ENCODE data around the gene RORC. TPM values are rescaled to one million over a fixed set of nuclear protein-coding genes. Genes with fewer than 3 reads are reported as not detected.

The RORC gene
- polyA plus RNA-seq, 10 donors, result 1.1 to 12.3 (median 7.4) TPM

- peak in 1 of 3 donors; percentile 39 for DNase-seq
Observed at GRCh38 chr1:151828921-151829320, 2.7 kb downstream of the RORC start.

- DNase-seq, result no peak
Observed at GRCh38 chr1:151827853-151828252, 3.7 kb downstream of the RORC start.

DNA sequence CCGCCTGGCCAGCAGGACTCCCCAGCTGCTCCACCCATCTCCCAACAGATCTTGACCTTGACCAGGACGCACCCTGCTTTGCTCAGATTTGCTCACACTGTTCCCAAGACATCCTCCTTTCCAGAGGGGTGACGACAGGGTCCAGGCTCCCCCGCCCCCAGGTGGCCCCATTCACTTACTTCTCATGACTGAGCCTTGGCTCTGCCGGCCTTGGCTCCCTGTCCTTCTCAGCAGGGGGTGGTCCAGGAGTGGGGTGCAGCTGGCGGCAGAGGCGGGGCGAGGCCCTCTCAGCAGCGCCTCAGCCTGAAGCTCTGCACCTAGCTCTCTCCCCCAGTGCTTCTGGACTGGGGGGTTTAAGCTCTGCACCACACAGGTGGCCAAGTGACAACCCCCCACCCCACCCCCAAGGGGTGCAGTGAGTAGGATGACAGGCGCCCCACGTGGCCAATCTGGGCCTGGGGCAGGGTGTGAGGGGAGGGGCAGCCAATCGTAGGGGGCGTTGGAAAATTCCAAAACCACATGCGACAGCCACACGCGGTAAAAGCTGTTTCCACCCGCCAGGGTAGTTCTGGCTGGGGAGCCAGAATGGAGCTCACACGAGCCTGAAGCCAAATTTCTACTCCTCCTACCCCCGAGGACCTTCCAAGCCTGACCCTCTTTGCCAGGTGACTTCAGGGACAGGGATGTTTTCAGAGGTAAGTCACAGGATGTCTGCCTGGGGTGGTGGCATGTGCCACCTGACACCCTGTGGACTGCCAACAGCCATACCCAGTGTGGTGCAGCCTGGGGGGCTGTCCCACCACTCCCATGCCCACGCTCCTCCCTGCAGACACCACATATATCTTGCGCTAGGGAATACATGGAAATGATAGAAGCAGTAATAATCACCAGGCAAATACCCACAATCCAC lies 5.6 kb downstream of the RORC start:
- no peak for DNase-seq

DNA sequence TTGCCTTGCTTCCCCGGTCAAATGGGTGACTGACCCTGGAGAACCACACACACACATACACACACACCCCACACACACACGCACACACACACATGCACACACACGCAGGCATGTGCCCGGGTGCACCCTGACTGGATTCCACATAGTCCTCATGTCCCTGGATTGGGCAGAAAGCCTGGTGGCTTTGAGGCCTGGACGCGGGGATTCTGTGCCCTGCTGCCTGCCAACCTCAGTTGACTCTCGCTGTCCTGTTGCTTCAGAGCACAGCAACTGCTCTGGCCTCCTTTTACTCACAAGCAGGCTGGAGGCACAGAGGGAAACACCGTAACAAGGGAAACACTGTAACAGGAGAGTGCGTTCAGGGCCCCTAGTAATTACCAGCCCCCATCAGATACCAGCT lies 6.4 kb downstream of the RORC start:
- DNase-seq, result no peak

DNA sequence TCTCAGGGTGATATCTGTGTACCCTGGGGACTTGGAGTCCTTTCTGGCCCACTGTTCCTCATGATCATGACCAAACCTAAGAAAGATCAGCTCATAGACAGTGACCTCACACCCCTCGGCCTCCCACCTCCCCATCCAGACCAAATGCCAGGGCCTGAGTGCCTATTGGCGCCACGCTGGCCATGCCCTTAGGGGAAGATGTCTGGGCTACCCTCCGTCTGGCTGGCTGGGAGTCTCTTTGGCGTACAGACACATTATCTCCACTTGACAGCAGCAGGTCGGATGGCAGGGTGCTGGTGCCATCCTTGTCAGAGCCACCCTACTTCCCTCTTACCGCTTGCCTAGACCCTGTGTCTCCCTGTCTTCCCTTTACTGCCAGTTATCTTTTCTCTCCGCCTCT lies 8.4 kb downstream of the RORC start:
- DNase-seq, result no peak

DNA sequence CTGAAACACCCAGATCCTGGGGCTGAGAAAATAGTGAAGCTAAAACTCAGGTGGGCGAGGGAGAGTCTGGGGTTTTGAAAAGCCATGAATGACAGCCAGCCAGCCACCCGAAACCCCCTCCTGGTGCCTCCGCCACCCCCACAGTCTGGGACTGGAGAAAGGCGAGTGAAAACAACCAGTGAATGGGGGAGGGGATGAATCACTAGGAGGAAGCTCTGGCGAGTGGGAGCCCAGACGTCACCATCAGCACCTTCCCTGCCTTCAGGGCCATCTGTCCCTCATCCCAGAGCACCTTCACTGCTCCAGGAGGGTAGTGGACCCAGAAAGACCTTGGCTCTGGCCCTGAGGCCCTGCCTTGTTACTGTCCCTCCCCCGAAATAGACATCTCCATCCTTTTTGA lies 9.2 kb downstream of the RORC start:
- no peak for DNase-seq

DNA sequence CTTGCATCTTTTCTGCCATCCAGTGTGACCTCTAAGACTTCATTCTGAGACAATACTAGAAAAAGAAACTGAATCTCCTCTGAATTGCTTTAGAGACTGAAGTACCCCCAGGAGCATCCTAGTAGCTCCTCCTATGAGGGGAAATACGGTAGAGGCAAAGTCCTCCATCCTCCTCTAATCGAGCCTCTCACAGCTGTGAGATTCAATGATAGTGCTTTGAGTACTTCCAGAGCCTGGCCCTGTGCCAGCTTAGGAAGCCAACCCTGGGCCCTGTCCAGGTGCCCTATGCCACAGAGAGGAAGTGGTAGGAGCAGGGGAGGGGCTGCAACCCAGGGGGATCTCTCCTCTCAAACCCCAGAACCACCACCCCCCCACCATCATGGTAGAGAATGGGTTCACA lies 10.7 kb downstream of the RORC start:
- no peak for DNase-seq

- DNase-seq, result no peak
Observed at GRCh38 chr1:151819976-151820623, 11.5 kb downstream of the RORC start.

- no peak for DNase-seq
Observed at GRCh38 chr1:151819227-151819835, 12.3 kb downstream of the RORC start.

DNA sequence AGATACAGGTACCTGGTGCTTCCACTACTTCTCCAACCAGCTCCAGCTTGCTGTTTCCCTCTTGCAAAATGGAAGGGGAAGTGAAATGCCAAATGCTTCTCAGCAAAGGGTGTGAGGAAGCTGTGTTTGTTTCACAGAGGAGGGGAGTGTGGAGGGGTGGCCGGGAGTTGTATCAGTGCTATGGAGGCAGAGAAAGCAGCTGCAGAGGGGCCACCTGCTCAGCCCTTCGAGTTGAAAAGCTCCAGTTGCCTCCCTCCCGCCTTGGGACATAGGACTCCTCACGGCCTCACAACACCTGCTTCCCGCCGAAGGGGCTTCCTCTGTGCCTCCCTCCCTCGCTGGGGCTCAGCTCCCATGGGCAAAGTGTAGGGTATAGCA lies 14.3 kb downstream of the RORC start:
- peak in 1 of 3 donors; percentile 24 for DNase-seq

- DNase-seq, result no peak
Observed at GRCh38 chr1:151816548-151817352, 14.9 kb downstream of the RORC start.

DNA sequence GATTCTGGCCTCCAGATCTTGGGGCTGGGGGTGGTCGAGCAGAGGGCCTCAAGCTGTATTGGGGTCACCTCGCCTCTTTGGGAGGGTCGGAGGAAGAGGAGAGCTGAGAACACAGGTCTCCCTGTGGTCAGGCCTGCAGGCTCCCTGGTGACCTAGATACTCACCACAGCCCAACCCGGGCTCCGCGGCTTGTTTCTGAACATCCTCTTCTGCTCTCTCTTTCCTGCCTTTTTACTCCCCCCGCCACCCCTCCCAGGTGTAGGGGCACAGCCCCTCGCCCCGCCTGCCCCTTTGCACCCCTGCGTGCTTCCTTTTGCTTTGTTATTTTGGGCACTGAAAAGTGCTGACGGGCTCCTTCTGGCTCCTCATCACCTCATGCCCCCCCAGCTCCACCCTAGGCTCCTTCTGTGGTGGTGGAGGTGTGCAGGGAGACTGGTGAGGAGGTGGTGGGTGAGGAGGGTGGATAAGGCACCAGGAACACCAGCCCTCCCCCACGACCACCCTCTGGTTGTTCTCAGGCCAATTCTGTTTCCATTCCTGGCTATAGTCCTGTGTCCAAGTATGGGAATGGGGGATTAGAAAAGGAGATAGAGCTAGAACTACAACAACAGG lies 15.8 kb downstream of the RORC start:
- DNase-seq, result no peak

DNA sequence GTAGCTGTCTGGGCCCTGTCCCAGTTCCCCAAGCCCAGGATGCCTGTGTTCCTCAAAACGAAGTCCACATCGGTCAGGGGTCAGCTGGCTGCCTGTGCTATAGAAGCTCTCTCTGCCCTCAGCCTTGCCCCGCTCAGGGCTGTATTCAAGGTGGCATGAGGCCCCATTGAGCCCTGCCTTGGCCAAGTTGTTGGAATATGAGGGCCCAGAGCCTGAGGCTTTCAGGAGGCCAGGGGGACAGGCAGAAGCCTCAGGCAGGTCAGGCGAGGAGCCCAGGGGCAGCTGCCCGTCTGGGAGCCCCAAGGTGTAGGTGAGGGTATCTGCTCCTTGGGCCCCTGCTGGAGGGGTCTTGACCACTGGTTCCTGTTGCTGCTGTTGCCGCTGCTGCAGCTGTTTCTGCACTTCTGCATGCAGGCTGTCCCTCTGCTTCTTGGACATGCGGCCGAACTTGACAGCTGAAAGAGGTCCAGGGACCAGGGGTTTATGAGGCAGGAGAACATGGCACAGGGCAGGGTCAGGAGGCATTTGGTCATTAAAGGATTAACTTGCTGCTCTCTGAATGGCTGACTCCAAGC lies 16.5 kb downstream of the RORC start:
- no peak for DNase-seq

GRCh38 chr1:151814426-151814825 lies 17.2 kb downstream of the RORC start:
- no peak for DNase-seq

DNA sequence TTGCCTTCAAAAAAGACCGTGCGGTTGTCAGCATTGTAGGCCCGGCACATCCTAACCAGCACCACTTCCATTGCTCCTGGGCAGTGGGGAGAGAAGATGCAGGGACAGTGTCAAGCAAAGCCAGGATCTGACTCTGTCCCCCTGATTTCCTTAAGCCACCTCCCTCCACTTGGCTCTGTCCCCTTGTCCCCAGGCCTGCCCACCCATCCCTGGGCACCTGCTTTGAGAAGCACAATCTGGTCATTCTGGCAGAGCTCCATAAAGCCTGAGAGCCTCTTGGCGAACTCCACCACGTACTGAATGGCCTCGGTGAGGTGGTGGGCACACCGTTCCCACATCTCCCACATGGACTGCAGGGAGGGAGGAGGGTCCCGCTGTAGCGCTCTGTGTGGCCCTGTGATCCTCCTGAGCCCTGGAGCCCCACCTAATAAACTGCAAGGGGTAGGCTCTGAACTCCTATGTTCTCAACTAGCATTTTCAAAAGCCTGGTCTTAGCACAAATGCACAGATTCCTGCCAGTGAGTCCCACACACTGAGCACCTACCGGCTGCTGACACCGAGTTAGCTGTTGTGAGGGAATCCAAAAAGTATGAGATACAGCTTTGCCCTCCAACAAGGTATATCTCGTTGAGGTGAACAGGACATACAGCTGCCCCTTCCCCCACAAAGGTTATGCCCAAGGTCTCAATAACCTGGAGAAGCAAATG lies 18.2 kb downstream of the RORC start:
- DNase-seq, result no peak

- peak in 1 of 3 donors; percentile 55 for DNase-seq
Observed at GRCh38 chr1:151811181-151811580, 20.4 kb downstream of the RORC start.

DNA sequence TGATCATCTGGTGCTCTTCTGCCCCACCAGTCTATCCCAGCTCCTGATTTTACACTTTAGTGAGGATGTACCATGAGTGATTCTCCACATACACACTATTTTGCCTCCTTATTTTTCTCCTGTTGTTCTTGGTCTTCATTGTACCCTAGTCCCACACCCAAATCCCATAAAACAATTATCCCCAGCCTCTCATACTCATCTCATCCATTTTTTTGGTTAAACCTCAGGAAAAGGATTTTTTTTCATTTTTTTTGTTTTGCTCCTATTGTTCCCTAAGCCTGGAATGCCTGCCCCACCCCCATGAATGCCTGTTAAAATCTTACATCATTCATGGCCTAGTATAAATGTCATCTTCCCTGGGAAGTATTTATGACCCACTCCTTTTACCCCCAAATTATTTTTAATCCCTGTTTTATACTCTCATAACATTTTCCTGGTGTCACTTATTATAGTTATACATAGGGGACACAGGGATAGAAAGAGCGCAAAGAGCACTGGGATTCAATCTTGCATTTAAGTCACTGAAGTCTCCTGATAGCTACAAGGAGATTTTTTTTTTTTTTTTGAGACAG lies 21.5 kb downstream of the RORC start:
- DNase-seq, result no peak

GRCh38 chr1:151809290-151809984 lies 22.2 kb downstream of the RORC start:
- no peak for DNase-seq

GRCh38 chr1:151807766-151808165 lies 23.8 kb downstream of the RORC start:
- no peak for DNase-seq

DNA sequence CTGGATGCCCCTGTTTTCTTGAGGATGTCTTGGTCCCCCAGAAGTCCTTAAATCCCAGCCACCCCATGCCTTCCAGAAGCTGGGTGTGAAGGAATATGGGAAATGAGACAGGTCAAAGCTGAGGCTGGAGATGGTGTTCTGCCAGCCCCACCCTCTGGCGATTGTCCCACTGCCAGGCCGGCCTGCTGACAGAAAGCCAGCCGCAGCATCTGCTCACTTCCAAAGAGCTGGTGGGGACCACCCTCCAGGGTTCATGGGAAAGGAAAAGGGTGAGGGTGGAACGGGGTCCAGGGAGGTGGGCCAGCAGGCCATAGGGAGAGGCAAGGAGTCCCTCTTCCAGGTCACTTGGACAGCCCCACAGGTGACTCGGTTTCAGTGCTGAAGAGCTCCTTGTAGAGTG lies 24.5 kb downstream of the RORC start:
- DNase-seq, result no peak

All from muscle of back (tissue), 11 donors.